MCF 10A (cell line): ENCODE data around the gene SPPL2B. TPM values are rescaled to one million over a fixed set of nuclear protein-coding genes. Genes with fewer than 3 reads are reported as not detected.
A peak's percentile ranks its signal among the peaks of the same experiment; 100 is the strongest.

Experiments used
- BruUV-seq: library from RNA; stranded (reverse); fragments of 400-500 nt; replicated peaks from 2 replicates; lab custom pipeline; 2021; lab: Mats Ljungman, UMichigan
- CTCF ChIA-PET: fragments of 300-600 bp; sonication (Branson Sonifier 250); formaldehyde crosslinking; extraction: SDS; loops from one replicate; lab custom pipeline; 2021; ENCODE audit warnings: antibody characterized with exemption, inconsistent platforms; lab: Yijun Ruan, JAX
- POLR2A ChIA-PET: fragments of 300-600, 350-650 bp; sonication (Branson Sonifier 250); formaldehyde crosslinking; extraction: SDS; loops from one replicate; lab custom pipeline; 2020; ENCODE audit warnings: antibody characterized with exemption, inconsistent platforms; lab: Yijun Ruan, JAX
- DNase-seq: peaks from one replicate; pipeline ENCODE4 v3.0.0-alpha.2; 2018; ENCODE audit not compliant: unreplicated experiment
- H3K27ac Mint-ChIP-seq: one replicate; pipeline ENCODE4 v1.8.0; 2022; ENCODE audit warnings: mild to moderate bottlenecking, low read depth, mixed read lengths; ENCODE audit not compliant: unreplicated experiment
- H3K27me3 Mint-ChIP-seq: one replicate; pipeline ENCODE4 v1.8.0; 2022; ENCODE audit warnings: mixed read lengths; ENCODE audit not compliant: insufficient read depth, unreplicated experiment
- H3K36me3 Mint-ChIP-seq: one replicate; pipeline ENCODE4 v1.8.0; 2022; ENCODE audit warnings: mild to moderate bottlenecking, moderate library complexity, mixed read lengths; ENCODE audit not compliant: insufficient read depth, unreplicated experiment
- H3K4me1 Mint-ChIP-seq: one replicate; pipeline ENCODE4 v1.8.0; 2022; ENCODE audit warnings: mixed read lengths; ENCODE audit not compliant: insufficient read depth, unreplicated experiment
- H3K4me3 Mint-ChIP-seq: one replicate; pipeline ENCODE4 v1.8.0; 2022; ENCODE audit warnings: mild to moderate bottlenecking, moderate library complexity, mixed read lengths; ENCODE audit not compliant: unreplicated experiment
- H3K9me3 Mint-ChIP-seq: one replicate; pipeline ENCODE4 v1.8.0; 2022; ENCODE audit warnings: mixed read lengths; ENCODE audit not compliant: unreplicated experiment
- intact Hi-C: fragments of 100-400 bp; cut with micrococcal nuclease; formaldehyde crosslinking; loops from 2 replicates; pipeline ENCODE4 v1.14.1; 2022
- total RNA-seq: library from RNA; stranded (reverse); gene quantifications from 2 replicates; pipeline ENCODE4 v1.2.3, GENCODE V29; 2022
- TF ChIP-seq, protein P1 (sequence below): fragments of 200-600 bp; IDR thresholded peaks from one replicate; pipeline ENCODE4 v1.8.0; 2022; ENCODE audit warnings: antibody characterized with exemption, mild to moderate bottlenecking; ENCODE audit not compliant: unreplicated experiment

Gene SPPL2B
- total RNA-seq, 1 experiment from 2014 or later: 70.1 TPM

DNA sequence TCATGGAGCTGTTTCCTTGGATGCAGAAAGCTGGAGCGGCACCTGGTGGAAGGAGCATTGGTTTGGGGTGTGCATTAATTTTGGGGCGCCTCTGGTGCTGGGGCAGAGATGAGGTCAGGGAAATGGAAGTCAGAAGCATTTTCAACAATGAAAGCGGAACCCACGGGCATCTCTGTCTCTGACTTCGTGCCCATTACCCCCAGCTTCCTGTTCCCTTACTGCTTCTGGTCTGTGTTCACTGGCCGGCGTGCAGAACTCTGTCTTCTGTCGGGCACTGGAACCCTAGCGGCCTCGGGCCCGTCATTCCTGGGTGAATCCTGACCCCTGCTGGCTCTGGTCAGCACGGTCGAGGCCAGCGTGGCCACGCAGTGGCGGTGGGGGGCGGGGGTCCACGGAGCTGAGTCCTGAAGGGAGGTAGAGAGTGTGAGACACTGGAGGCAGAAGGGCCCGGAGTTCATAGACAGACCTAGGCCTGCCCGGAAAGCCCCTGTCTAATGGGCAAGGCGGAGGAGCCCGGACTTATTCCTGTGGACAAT lies 12.6 kb upstream of the SPPL2B start:
- intact Hi-C loops: loop anchor here (5.0 kb wide), 1 partner anchor 79 kb away; the partner anchor contains the start of genes PLEKHJ1 and SF3A2
- no peak overlapping the region for H3K27ac Mint-ChIP-seq
- POLR2A ChIA-PET: no interaction called here

DNA sequence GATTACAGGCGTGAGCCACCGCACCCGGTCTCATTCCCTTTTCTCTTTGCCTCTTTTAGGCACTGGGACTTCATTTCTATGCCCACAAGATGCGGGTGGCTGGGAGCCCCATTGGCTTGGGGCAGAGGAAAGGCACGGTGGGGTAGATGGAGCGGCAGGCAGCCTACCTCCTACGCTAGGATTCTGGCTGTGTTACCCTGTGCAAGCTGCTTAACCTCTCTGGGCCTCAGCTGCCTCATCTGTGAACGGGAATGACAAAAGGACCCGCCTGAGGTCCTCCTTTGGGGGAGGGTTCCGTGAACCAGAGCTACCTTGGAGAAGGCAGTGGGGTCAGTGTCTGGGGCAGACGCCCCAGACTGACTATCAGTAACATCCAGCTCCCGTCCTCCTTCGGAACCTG lies 11.2 kb upstream of the SPPL2B start:
- BruUV-seq: no TSS peak
- Mint-ChIP-seq H3K4me3 (no peak overlapping the region), H3K36me3 (no peaks in the 10 kb centered on the region), H3K27ac (no peak overlapping the region), H3K9me3 (peaks cover 15% of the 10 kb centered on the region), H3K27me3 (no peaks in the 10 kb centered on the region), H3K4me1 (no peaks in the 10 kb centered on the region)
- TF ChIP-seq, protein P1, sequence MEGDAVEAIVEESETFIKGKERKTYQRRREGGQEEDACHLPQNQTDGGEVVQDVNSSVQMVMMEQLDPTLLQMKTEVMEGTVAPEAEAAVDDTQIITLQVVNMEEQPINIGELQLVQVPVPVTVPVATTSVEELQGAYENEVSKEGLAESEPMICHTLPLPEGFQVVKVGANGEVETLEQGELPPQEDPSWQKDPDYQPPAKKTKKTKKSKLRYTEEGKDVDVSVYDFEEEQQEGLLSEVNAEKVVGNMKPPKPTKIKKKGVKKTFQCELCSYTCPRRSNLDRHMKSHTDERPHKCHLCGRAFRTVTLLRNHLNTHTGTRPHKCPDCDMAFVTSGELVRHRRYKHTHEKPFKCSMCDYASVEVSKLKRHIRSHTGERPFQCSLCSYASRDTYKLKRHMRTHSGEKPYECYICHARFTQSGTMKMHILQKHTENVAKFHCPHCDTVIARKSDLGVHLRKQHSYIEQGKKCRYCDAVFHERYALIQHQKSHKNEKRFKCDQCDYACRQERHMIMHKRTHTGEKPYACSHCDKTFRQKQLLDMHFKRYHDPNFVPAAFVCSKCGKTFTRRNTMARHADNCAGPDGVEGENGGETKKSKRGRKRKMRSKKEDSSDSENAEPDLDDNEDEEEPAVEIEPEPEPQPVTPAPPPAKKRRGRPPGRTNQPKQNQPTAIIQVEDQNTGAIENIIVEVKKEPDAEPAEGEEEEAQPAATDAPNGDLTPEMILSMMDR: no peak
- DNase-seq: no peak
- POLR2A ChIA-PET: interaction anchor here (0.6 kb wide), 1 partner anchor 68 kb away, joined by 3 read pairs; the partner anchor contains the start of gene AMH
- CTCF ChIA-PET: interaction anchor here (0.6 to 1.1 kb wide), 2 partner anchors 10 to 81 kb away, joined by 3 to 5 read pairs; partner anchors contain the start of gene PLEKHJ1
- intact Hi-C loops: loop anchor here (5.0 kb wide), 1 partner anchor 80 kb away; the partner anchor contains the start of genes PLEKHJ1 and SF3A2

More for the DNA sequence above, 12.6 kb upstream of the SPPL2B start:
- no TSS peak for BruUV-seq
- Mint-ChIP-seq H3K27me3 (no peaks in the 10 kb centered on the region), H3K9me3 (peaks cover 15% of the 10 kb centered on the region), H3K4me3 (no peak overlapping the region), H3K36me3 (no peaks in the 10 kb centered on the region), H3K4me1 (no peaks in the 10 kb centered on the region)
- TF ChIP-seq, protein P1: peak; percentile 7
- CTCF ChIA-PET: interaction anchor here (0.7 to 1.1 kb wide), 2 partner anchors 11 to 75 kb away, joined by 3 to 5 read pairs; no protein-coding TSS in a partner anchor
- DNase-seq: no peak

DNA sequence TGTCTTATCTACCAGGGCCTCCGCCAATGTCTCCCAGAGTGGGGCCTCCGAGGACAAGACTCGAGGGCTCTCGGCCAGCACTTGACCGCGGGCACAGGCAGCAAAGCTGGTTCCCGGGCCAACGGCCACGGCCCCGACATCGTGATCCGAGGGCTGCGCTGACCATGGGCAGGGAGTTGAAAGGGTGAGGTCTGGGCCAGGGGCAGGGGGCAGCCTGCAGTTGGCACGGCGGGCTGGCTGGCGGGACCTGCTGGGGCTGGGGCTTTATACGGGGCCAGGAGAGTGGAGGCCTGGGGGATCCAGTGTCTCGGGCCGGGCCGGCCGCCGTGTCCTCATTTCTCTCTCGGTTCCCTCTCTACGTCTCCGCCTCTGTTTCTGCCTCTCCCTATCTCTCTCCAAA lies 10.7 kb upstream of the SPPL2B start:
- H3K9me3 Mint-ChIP-seq: peaks cover 15% of the 10 kb centered on the region
- no peak overlapping the region for H3K27ac Mint-ChIP-seq
- TF ChIP-seq, protein P1: no peak
- no TSS peak for BruUV-seq
- ChIA-PET POLR2A (no interaction called here), CTCF (interaction anchor here (0.6 kb wide), 1 partner anchor 82 kb away, joined by 3 read pairs; the partner anchor contains the start of gene PLEKHJ1)
- no peak overlapping the region for H3K4me3 Mint-ChIP-seq
- H3K27me3 Mint-ChIP-seq: no peaks in the 10 kb centered on the region
- no peak for DNase-seq
- H3K4me1 Mint-ChIP-seq: no peaks in the 10 kb centered on the region
- peaks cover 4% of the 10 kb centered on the region for H3K36me3 Mint-ChIP-seq
- intact Hi-C loops: loop anchor here (5.0 kb wide), 1 partner anchor 80 kb away; the partner anchor contains the start of genes PLEKHJ1 and SF3A2

DNA sequence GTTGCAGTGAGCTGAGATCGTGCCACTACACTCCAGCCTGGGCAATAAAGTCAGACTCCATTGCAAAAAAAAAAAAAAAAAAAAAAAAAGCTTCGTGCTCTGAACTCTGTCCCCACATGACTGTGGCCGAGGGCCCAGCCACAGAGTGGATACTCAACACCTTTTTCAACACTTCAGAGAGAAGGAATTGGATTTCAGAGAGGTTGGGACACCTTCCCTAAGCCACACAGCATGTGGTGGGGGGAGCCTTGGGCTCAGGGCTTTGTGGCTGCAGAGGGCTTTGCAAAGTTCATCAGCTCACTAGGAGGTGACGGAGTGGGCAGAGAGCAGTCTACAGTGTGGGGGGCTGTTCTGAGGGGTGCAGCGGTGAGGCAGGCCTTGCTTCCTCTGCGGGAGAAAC lies 9.6 kb upstream of the SPPL2B start:
- POLR2A ChIA-PET: no interaction called here
- no peak overlapping the region for H3K4me3 Mint-ChIP-seq
- no peak for DNase-seq
- H3K36me3 Mint-ChIP-seq: peaks cover 12% of the 10 kb centered on the region
- CTCF ChIA-PET: no interaction called here
- H3K27me3 Mint-ChIP-seq: no peaks in the 10 kb centered on the region
- H3K9me3 Mint-ChIP-seq: peaks cover 15% of the 10 kb centered on the region
- BruUV-seq: no TSS peak
- H3K4me1 Mint-ChIP-seq: no peaks in the 10 kb centered on the region
- TF ChIP-seq, protein P1: no peak
- intact Hi-C loops: loop anchor here (5.0 kb wide), 1 partner anchor 82 kb away; the partner anchor contains the start of genes PLEKHJ1 and SF3A2
- no peak overlapping the region for H3K27ac Mint-ChIP-seq
